HG02798 (cell line): ENCODE measurements around the gene VAMP4.

Experiments
- ATAC-seq: cut with Tn5 transposase; IDR thresholded peaks from one replicate; pipeline ENCODE4 v1.9.1; 2021; ENCODE audit warnings: mild to moderate bottlenecking; ENCODE audit not compliant: unreplicated experiment, poor library complexity

Gene VAMP4

DNA sequence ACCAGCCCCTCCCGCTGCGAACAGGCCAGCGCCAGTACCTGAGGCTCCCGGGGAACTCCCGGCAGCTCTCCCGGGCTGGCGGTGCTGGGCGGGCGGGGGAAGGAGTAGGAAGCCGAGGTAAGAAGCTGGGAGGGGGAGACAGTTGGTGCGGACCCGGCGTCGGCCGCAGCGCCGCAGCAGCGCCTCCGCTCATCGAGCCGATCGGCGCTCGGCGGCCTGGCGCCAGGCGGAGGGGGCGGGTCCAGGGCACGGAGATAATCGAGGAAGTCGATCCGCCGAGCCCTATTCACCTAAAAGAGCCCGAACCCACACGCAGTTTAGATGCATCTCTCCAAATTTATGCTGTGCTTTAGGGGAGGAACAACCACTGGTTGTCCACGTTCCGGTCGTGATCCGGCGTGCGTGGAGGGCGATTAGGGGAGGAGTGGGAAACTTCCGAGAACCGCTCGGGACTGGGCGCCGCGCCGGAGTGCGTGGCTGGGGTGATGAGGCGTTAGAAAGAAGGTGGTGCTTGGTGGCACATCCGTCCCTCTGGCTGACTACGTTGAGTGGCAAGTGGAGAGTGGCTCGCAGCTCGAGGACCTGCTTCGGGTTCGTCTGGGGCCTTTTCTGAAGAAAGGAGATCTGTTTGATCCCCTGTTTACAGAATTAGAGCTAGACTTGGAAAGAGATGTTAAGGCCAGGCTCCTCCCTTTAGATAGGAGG lies at the start of gene VAMP4:
TSS of gene VAMP4 (minus strand) at position 194 of the 705 bp plus-strand sequence. CDS start 3,651 bp downstream, outside the sequence.
- ATAC-seq: peak; percentile 93

- no peak for ATAC-seq
Observed at GRCh38 chr1:171790318-171790717, 48.5 kb upstream of the VAMP4 start.

DNA sequence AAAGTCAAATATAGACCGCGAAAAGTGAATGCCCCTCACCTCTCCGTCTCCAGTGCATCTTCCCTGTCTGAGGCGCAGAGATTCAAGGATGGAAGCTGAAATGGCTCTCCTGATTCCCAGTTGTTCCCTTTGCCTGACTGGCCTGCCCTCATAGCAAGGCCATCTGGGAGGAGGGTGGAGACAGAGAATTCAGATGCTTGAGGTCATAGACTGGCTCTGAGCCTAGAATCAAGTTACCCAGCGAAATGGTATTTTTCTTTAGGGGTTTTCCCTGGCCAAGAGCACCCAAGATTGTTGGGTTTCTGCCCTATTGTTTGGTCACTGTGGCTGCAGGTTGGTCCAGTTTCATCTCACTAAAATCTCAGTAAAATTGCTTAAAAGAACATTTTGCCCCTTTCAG lies 46.8 kb upstream of the VAMP4 start:
- no peak for ATAC-seq

DNA sequence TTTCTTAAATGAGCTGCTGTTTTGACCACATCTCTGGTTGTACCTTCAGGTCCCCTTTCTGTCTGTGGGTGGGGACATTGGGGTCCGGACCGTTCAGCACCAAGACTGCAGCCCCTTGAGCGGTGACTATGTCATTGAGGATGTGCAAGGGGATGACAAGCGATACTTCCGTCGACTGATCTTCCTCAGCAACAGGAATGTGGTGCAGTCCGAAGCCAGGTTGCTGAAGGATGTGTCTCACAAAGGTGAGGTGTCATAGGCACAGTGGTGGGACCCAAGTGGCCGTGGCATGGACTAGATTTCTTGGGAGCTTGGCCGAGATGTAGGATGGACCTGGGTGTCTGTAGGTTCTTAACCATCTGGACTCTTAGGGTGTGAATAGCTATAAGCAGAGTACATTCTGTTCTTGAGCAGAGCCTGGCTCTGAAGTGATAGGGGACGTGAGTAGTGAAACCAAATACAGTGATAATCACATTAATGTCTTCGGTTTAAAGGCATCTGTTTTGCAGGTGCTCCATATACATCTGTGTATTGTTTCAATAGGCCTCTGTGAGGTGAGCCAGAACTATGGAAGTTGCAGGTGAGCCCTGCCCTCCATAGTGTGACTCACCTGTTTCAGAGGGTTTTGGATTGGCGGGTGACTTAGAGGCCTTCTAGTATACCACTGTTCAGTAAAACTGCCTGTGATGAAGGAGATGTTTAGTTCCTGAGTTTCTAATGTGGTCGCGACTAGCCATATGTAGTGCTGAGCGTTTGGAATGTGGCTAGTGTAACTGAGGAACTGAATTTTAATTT lies 46.0 kb upstream of the VAMP4 start:
- ATAC-seq: no peak

- ATAC-seq: no peak
Observed at GRCh38 chr1:171786534-171786933, 44.7 kb upstream of the VAMP4 start.

GRCh38 chr1:171785766-171786165 lies 43.9 kb upstream of the VAMP4 start:
- no peak for ATAC-seq

GRCh38 chr1:171784784-171785183 lies 42.9 kb upstream of the VAMP4 start:
- ATAC-seq: no peak

DNA sequence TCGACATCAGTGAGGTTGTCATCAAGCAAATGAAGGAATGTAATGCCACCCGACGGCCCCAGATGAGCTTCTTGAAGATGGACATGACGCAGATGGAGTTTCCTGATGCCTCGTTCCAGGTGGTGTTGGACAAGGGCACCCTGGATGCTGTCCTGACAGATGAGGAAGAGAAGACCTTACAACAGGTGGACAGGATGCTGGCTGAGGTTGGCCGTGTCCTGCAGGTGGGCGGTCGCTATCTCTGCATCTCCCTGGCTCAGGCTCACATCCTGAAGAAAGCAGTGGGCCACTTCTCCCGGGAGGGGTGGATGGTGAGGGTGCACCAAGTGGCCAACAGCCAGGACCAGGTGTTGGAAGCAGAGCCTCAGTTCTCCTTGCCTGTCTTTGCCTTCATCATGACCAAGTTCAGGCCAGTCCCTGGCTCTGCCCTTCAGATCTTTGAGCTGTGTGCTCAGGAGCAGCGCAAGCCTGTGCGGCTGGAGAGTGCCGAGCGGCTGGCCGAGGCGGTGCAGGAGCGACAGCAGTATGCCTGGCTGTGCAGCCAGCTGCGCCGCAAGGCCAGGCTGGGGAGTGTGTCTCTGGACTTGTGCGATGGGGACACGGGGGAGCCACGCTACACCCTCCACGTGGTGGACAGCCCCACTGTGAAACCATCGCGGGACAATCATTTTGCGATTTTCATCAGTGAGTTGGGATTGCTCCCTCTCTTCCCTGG lies 42.1 kb upstream of the VAMP4 start:
- no peak for ATAC-seq

- peak; percentile 99 for ATAC-seq
Observed at GRCh38 chr1:171781176-171781875, 39.5 kb upstream of the VAMP4 start, which contains the start of gene METTL13. Gene METTL13, plus strand, starts transcription at chr1:171781660. Its CDS starts 308 bp downstream, at chr1:171781968.

- no peak for ATAC-seq
Observed at GRCh38 chr1:171780583-171781175, 38.8 kb upstream of the VAMP4 start.

DNA sequence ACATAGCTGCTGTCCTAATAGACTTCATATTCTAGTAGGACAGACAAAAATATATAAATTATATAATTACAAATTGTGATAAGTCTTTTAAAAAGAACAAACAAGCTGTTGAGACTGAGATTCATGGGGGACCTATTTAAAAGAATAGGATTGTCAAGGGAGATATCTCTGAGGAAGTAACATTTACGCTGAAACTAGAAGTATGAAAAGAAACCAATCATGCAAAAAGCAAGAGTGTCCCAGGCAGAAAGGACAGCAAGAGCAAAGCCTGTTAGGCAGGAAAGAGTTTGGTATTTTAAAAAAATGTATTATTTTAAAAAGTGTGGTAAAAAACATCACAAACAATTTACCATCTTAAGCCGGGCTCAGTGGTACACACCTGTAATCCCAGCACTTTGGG lies 30.4 kb upstream of the VAMP4 start:
- ATAC-seq: no peak

GRCh38 chr1:171769754-171770153 lies 27.9 kb upstream of the VAMP4 start:
- no peak for ATAC-seq

DNA sequence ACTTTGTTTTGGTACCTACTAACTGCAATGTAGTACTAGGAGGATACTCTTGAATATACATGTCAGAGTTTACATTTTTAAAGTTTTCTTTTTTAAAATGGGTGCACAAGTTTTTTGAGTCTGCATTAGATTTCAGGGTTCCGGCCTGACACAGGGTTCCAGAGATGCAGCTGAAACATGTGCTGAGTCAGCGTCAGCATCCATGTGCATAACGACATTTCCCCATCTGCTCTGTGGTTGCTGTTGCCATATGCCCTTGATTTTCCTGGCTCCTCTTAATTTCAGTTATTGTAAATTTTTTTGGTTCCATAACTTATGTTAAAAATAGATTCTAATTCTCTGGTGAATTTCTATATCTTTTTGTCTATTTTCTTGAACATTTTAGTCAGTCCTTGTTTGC lies 27.3 kb upstream of the VAMP4 start:
- ATAC-seq: no peak

DNA sequence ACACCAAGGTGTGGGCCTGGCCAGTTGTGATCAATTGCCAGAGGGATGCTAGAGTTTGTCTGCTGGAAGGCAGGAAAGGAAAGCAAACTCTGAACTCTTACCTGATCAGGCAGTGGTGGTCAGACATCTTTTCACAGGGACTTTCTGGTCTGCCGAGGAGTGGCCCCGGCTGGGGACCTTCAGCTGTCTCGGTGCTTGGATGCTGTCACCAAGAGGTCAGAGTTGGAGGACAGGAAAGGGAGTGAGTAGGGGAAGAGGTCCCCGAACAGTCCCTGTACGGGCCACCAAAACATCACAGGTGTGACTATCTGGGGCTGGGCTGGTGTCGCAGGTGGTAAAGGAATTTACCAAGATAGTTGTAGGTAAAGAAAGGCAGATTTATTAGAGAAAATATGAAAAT lies 21.9 kb upstream of the VAMP4 start:
- ATAC-seq: no peak

- no peak for ATAC-seq
Observed at GRCh38 chr1:171762143-171762563, 20.3 kb upstream of the VAMP4 start.

DNA sequence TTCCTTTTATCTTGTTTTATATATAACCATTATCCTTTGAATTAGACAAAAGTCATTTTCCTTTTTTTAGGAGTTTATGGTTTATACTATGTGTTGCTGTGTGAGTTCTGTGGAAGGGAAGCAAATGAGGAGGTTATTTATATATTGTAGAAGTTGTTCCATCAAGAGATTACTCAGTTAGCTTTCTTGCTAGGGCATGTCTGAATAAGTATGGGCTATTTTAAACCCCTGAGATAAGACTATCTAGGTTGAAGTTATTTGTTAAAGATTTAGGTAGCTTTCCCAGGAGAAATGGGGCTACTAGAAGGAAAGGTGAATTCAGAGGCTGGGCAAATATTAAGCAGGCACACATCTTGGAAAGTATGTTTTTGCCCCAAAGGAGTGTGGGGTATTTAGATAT lies 16.1 kb upstream of the VAMP4 start:
- no peak for ATAC-seq

- no peak for ATAC-seq
Observed at GRCh38 chr1:171756856-171757255, 15.0 kb upstream of the VAMP4 start.

DNA sequence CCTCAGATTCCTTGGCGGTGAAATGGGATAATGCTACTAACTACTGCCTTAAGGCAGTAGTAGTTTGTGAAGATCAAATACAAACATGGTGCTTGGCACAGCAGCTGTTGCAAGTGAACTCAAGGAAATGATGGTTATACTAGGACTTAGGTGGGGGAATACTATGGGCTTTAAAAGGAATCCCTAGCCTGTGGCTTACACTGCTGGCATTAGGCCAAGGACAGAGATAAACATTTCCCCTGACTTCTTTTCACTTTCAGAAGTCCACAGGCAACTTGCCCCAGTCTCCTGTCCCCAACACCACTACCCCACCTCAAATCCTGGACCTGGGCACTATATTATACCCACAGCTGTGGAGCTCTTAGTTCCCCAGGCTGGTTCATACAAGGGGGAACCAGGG lies 13.1 kb upstream of the VAMP4 start:
- ATAC-seq: no peak

DNA sequence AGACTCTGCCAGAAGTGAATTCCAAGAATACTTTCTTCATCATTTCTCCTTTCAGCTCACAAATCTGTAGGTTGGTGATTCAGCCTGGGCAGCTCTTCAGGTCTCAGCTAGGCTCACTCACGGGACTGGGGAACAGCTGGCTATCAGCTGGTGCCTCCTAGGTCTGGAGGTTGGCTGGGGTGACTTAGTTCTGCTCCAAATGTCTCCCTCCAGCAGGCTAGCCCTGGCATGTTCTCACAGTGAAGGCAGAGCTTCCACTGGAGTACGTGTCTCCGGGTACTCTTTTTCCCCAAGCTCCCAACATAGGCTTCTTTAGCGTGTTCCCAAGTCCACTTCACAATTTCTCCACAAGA lies 12.5 kb upstream of the VAMP4 start:
- ATAC-seq: no peak

GRCh38 chr1:171753685-171754352 lies 12.0 kb upstream of the VAMP4 start:
- ATAC-seq: no peak
